Suppressor macrophage treated with lipopolysaccharide for 1 hour (primary cell): ENCODE measurements around the gene FNDC3B.

Source experiments
- DNase-seq, 3 donors: peaks; one replicate each; pipeline ENCODE4 v3.0.0-alpha.2; 2020 to 2022

The FNDC3B gene

GRCh38 chr3:172321035-172321434, 281.7 kb downstream of the FNDC3B start:
- DNase-seq, result peak in 2 of 3 donors; percentile 50 to 51

- peak in 2 of 3 donors; percentile 31 to 32 for DNase-seq
Observed at GRCh38 chr3:172323894-172324610, 284.7 kb downstream of the FNDC3B start.

- DNase-seq, result peak in 1 of 3 donors; percentile 56
Observed at GRCh38 chr3:172324611-172325203, 285.3 kb downstream of the FNDC3B start.

GRCh38 chr3:172325461-172325860, 286.1 kb downstream of the FNDC3B start:
- no peak for DNase-seq

GRCh38 chr3:172326993-172327392, 287.6 kb downstream of the FNDC3B start:
- no peak for DNase-seq

GRCh38 chr3:172328282-172328681, 288.9 kb downstream of the FNDC3B start:
- DNase-seq, result no peak

GRCh38 chr3:172329070-172329469, 289.7 kb downstream of the FNDC3B start:
- DNase-seq, result no peak

GRCh38 chr3:172330413-172330812, 291.0 kb downstream of the FNDC3B start:
- no peak for DNase-seq

- DNase-seq, result peak; percentile 66 to 69 (median 69)
Observed at GRCh38 chr3:172332256-172333041, 293.1 kb downstream of the FNDC3B start.

GRCh38 chr3:172333042-172333377, 293.6 kb downstream of the FNDC3B start:
- DNase-seq, result no peak

GRCh38 chr3:172333692-172334457, 294.5 kb downstream of the FNDC3B start:
- no peak for DNase-seq

GRCh38 chr3:172334671-172335207, 295.4 kb downstream of the FNDC3B start:
- no peak for DNase-seq

GRCh38 chr3:172339892-172340291, 300.5 kb downstream of the FNDC3B start:
- DNase-seq, result no peak

- DNase-seq, result no peak
Observed at GRCh38 chr3:172340583-172340982, 301.2 kb downstream of the FNDC3B start.

GRCh38 chr3:172341482-172342059, 302.2 kb downstream of the FNDC3B start:
- peak; percentile 61 to 85 (median 76) for DNase-seq

GRCh38 chr3:172342097-172342659, 302.8 kb downstream of the FNDC3B start:
- DNase-seq, result no peak

GRCh38 chr3:172343117-172343516, 303.7 kb downstream of the FNDC3B start:
- no peak for DNase-seq

GRCh38 chr3:172343979-172344378, 304.6 kb downstream of the FNDC3B start:
- DNase-seq, result no peak

GRCh38 chr3:172346161-172346560, 306.8 kb downstream of the FNDC3B start:
- DNase-seq, result no peak

- DNase-seq, result no peak
Observed at GRCh38 chr3:172347895-172348679, 308.7 kb downstream of the FNDC3B start.

- no peak for DNase-seq
Observed at GRCh38 chr3:172351895-172352466, 312.6 kb downstream of the FNDC3B start.
